Effector memory CD4-positive, alpha-beta T cell (primary cell): ENCODE results near the gene SNAI3.

Experiments used
- DNase-seq, 3 donors: peaks; one replicate each; pipeline ENCODE4 v3.0.0-alpha.2; 2020
- H3K27ac ChIP-seq: 2 replicates; pipeline ENCODE4 v1.7.0; 2013; ENCODE audit warnings: mild to moderate bottlenecking, low read length, moderate library complexity; ENCODE audit not compliant: insufficient read depth, poor library complexity, severe bottlenecking
- H3K27me3 ChIP-seq: replicated peaks from 2 replicates; pipeline ENCODE4 v1.7.0; 2013; ENCODE audit warnings: mild to moderate bottlenecking, low read length; ENCODE audit not compliant: insufficient read depth, control insufficient read depth, poor library complexity, severe bottlenecking
- H3K36me3 ChIP-seq: 2 replicates; pipeline ENCODE4 v1.7.0; 2013; ENCODE audit warnings: mild to moderate bottlenecking, low read length, moderate library complexity; ENCODE audit not compliant: control insufficient read depth, insufficient read depth
- H3K4me1 ChIP-seq: 2 replicates; pipeline ENCODE4 v1.7.0; 2013; ENCODE audit warnings: low read length, mild to moderate bottlenecking; ENCODE audit not compliant: control insufficient read depth, insufficient read depth, poor library complexity, severe bottlenecking
- H3K4me3 ChIP-seq: 2 replicates; pipeline ENCODE4 v1.7.0; 2013; ENCODE audit warnings: low read length, low read depth, mild to moderate bottlenecking; ENCODE audit not compliant: insufficient read depth, poor library complexity, severe bottlenecking
- H3K9me3 ChIP-seq: 2 replicates; pipeline ENCODE4 v1.7.0; 2013; ENCODE audit warnings: mild to moderate bottlenecking, low read length, moderate library complexity; ENCODE audit not compliant: control insufficient read depth

Gene SNAI3

DNA sequence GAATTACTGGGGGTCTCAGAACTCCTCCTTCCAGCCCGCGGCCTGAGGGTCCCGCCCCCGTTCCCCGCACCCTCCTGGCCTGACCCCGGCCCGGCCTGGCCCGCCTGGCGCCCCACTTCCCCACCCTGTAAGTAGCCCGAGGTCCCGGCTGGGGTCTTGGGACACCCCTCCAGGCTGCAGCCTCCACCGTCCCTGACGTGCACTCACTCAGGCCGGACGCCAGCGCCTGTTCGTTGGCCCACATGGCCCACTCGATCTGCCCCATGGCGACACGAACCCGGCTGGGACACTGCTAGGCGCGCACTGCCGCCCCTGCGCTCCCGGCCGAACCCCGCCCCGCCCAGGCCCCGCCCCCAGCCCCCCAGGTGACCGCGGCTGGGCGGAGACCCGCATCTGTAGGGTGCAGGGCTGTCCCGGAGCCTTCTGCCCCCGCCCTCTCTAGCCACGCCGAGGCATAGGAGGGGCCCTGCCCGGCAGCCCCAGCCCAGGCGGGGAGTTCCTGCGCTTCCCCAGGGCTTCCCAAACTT is 35.5 kb downstream of the SNAI3 start, which contains the start of gene CYBA:
Gene CYBA, minus strand, starts transcription at position 305 of the 527 bp plus-strand sequence. Its CDS starts 40 bp downstream, at position 265.
- H3K4me1 ChIP-seq: peaks cover 23% of the 10 kb centered on the region
- H3K27ac ChIP-seq: peak within 1 kb of the TSS; percentile 92
- no peaks in the 10 kb centered on the region for H3K27me3 ChIP-seq
- peak; percentile 73 to 77 (median 74) for DNase-seq
- H3K9me3 ChIP-seq: no peaks in the 10 kb centered on the region
- peaks cover 16% of the 10 kb centered on the region for H3K36me3 ChIP-seq
- peak within 1 kb of the TSS; percentile 92 for H3K4me3 ChIP-seq

DNA sequence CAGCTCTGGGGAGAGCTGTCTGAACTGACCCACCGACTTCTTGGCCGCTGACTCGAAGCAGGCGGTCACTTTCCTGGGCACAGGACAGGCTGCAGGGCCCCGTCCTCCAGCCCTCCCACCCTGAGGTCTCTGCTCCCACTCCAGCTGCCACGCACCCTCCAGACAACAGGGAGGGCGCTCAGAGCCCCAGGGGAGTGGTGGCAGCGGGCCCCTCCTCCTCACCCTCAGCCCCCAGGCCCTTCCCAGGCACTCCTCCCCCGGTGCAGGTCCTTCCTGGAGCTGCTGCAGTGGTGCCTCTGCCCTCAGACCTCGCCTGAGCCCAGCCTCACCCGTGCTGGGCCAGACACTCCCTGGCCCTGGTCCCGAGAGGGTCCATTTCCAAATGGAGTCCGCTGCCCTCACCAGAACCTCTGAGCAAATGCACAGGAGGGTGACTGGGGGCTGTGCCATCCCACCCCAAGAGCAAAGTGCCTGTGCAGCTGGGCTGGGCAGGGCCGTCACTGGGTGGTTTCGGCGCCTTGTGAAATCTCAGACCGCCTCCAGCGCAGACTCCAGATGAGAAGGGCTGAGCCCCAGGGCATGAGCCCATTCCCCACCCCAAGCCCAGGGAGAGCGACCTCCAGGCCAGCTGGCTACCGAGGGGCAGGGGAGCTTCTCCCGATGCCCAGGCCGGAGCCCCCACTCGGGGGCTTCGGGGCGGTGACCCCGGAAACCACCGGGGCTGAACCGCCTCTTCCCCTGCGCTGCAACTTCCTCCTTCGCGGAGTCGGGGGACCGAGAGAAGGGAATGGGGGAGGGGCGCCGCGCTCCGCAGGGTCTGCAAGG is 36.2 kb downstream of the SNAI3 start:
- Histone ChIP-seq H3K9me3 (no peaks in the 10 kb centered on the region), H3K4me1 (peaks cover 23% of the 10 kb centered on the region), H3K36me3 (peaks cover 18% of the 10 kb centered on the region), H3K27ac (peak overlapping the region; percentile 92), H3K27me3 (no peaks in the 10 kb centered on the region), H3K4me3 (peak overlapping the region; percentile 92)
- peak in 1 of 3 donors; percentile 20 for DNase-seq

DNA sequence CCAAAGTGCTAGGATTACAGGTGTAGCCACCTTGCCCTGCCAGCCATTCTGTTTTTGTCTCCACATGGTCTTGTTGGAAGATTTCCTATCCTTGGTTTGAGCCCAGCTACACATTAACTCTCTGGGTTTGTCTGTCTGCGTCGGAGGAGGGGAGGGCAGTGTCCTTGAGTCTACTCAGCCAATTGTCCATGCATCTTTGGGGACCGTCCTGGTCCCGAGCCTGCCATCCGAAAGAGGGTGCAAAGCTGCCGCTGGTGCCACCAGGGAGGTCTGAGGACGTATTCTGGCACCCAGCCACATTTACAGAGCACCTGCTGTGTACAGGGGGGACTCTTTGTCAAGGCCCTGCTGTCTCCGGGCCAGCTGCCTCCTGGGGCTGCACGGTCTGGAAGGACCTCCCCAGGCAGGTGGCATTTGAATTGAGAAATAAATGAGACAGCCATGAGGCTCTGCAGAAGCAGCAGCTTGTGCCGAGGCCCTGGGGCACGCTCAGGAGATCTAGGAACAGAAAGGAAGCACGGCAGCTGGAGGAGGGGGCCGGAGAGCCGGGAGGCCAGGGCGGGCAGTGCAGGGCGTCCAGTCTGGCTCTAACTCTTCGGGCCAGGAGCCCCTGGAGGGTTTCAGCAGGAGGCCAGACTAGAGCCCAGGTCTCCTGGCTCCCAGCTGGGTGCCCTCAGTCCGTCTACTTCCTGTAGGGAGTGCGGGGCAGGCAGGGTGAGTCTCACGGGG is 36.9 kb downstream of the SNAI3 start:
- H3K9me3 ChIP-seq: no peaks in the 10 kb centered on the region
- peak overlapping the region; percentile 92 for H3K27ac ChIP-seq
- peaks cover 17% of the 10 kb centered on the region for H3K36me3 ChIP-seq
- no peaks in the 10 kb centered on the region for H3K27me3 ChIP-seq
- peaks cover 23% of the 10 kb centered on the region for H3K4me1 ChIP-seq
- peak overlapping the region; percentile 92 for H3K4me3 ChIP-seq
- DNase-seq: no peak

GRCh38 chr16:88647178-88648070 is 38.9 kb downstream of the SNAI3 start:
- Histone ChIP-seq H3K9me3 (no peaks in the 10 kb centered on the region), H3K4me3 (no peak overlapping the region), H3K27ac (no peak overlapping the region), H3K27me3 (no peaks in the 10 kb centered on the region), H3K36me3 (peaks cover 23% of the 10 kb centered on the region), H3K4me1 (peaks cover 23% of the 10 kb centered on the region)
- no peak for DNase-seq

DNA sequence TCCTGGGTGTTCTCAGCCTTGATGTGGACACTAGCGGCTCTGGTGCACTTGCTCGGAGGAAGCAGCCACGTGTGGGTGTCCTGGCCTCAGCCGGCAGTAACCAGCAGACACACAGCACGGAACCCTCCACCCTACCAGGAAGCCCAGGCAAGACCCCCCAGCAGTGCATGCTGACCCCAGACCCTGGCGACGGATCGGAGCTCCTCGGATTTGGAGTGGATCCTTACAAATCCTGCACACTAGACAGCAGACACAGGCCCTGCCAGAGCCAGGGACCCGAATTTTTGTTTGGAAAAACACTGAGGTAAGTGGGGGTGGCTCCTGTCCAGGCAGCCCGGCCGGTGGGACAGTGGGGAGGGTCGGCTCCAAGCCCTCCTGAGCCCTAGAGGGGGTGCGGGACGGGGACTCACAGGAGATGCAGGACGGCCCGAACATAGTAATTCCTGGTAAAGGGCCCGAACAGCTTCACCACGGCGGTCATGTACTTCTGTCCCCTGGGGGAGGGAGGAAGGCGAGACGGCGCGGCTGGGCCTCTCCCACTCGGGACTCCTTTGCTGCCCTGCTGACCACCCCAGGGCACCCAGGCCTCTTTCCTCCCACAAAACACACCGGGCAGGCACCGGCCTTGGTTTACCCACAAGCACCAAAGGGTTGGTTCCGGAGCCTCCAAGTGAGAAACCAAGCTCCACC is 39.8 kb downstream of the SNAI3 start:
- Histone ChIP-seq H3K4me3 (no peak overlapping the region), H3K27ac (no peak overlapping the region), H3K4me1 (peaks cover 17% of the 10 kb centered on the region), H3K9me3 (no peaks in the 10 kb centered on the region), H3K36me3 (peaks cover 23% of the 10 kb centered on the region), H3K27me3 (no peaks in the 10 kb centered on the region)
- DNase-seq: no peak

DNA sequence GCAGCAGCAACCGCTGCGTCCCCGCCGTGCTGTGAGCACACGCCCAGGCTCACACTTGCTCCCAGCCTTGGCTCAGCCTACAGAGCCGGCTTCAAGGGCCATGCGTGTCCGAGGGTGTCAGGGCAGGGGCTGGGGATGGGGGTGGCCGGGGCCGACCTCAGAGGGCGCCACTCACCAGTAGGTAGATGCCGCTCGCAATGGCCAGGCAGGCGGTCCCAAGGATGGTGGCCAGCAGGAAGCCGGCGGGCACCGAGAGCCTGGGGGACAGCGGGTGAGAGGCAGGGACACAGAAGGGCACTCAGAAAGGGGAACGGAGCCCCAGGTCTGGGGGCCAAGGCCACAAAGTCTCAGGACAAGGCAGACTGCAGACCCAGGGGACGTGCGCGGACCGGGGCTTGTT is 40.4 kb downstream of the SNAI3 start:
- no peak for DNase-seq
- peaks cover 23% of the 10 kb centered on the region for H3K36me3 ChIP-seq
- no peaks in the 10 kb centered on the region for H3K27me3 ChIP-seq
- no peak overlapping the region for H3K27ac ChIP-seq
- peaks cover 12% of the 10 kb centered on the region for H3K4me1 ChIP-seq
- H3K9me3 ChIP-seq: no peaks in the 10 kb centered on the region
- no peak overlapping the region for H3K4me3 ChIP-seq

DNA sequence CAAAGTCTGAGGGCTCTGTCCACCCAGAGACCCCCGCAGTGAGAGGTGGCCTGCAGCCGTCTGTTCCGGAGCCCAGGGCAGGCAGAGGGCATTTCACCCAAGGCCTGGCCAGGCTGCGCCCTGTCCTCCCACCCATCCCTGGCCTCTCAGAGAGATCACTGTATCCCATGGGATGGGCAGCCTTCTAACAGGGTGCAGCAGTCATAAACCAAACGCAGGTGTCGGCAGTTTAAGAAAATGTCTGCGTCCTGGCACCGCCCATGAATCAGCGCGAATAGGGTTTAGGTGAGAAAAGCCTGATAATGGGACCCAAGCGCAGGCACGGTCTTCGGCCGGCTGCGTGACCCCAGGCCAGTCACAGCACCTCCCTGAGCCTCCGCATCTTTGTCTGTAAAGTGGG is 40.9 kb downstream of the SNAI3 start:
- no peak for DNase-seq
- Histone ChIP-seq H3K27me3 (no peaks in the 10 kb centered on the region), H3K4me3 (no peak overlapping the region), H3K4me1 (peaks cover 12% of the 10 kb centered on the region), H3K9me3 (no peaks in the 10 kb centered on the region), H3K27ac (no peak overlapping the region), H3K36me3 (peaks cover 23% of the 10 kb centered on the region)

GRCh38 chr16:88643644-88643932 is 42.7 kb downstream of the SNAI3 start:
- no peak for DNase-seq
- Histone ChIP-seq H3K36me3 (peaks cover 12% of the 10 kb centered on the region), H3K27ac (no peak overlapping the region), H3K27me3 (no peaks in the 10 kb centered on the region), H3K4me1 (peaks cover 13% of the 10 kb centered on the region), H3K9me3 (no peaks in the 10 kb centered on the region), H3K4me3 (no peak overlapping the region)

DNA sequence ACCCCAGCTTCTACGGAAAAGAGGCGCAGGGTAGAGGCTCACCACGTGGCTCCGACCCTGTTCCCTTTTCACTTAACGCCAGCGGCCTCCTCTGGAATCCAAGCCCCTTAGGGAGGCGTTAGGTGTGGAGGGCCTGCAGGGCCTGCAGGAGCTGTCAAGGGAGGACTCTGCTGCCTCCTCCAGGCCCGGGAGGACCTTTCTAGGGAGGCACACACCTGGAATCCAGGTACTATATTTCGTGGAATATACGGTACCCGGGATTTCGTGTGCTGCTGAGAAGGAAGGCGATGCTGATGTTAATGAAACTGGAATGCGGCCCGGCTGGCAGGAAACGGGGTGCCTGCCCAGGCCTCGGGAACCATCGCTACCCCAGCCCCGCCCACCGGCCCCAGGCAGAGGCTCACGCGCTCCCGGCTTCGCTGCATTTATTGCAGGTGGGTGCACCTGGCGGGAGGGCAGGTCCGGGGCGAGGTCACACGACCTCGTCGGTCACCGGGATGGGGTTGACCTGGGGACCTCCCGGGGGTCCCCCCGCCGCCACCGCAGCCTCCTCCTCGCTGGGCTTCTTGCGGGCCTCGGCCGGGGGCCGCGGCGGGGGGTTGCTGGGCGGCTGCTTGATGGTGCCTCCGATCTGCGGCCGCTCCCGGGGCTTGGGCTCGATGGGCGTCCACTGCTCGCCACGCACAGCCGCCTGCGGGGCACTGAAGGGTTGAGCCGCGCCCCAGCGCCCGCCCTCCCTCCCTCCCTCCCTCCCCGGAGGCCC is 43.2 kb downstream of the SNAI3 start:
- Histone ChIP-seq H3K9me3 (no peaks in the 10 kb centered on the region), H3K4me3 (no peak overlapping the region), H3K36me3 (peaks cover 12% of the 10 kb centered on the region), H3K27me3 (no peaks in the 10 kb centered on the region), H3K27ac (no peak overlapping the region), H3K4me1 (peaks cover 18% of the 10 kb centered on the region)
- no peak for DNase-seq
